AG04450 (cell line): ENCODE data around the gene HES1. TPM values are rescaled to one million over a fixed set of nuclear protein-coding genes. Genes with fewer than 3 reads are reported as not detected.

Experiments used
- CTCF ChIA-PET: fragments of 300-600, 350-600 bp; formaldehyde crosslinking; extraction: SDS; loops from one replicate; lab custom pipeline; 2022; ENCODE audit warnings: antibody characterized with exemption, inconsistent platforms; lab: Charles Lee
- POLR2A ChIA-PET: fragments of 350-600 bp; formaldehyde crosslinking; extraction: SDS; loops from one replicate; lab custom pipeline; 2021; ENCODE audit warnings: antibody characterized with exemption, inconsistent platforms; lab: Yijun Ruan, JAX
- DNase-seq: peaks from one replicate; pipeline ENCODE4 v3.0.0-alpha.2; 2011; ENCODE audit warnings: low read depth, low spot score
- H3K27ac ChIP-seq: one replicate; pipeline ENCODE4 v1.5.1; 2012; ENCODE audit warnings: low read depth, low read length, control low read depth
- H3K27me3 ChIP-seq: one replicate; pipeline ENCODE4 v1.6.0; 2012; ENCODE audit warnings: low read length; ENCODE audit not compliant: control insufficient read depth, insufficient read depth
- H3K4me3 ChIP-seq: 2 replicates; pipeline ENCODE4 v1.5.1; 2011; ENCODE audit warnings: mild to moderate bottlenecking, low read depth, low read length, control low read depth
- H3K9me3 ChIP-seq: 2 replicates; pipeline ENCODE4 v1.5.1; 2012; ENCODE audit warnings: low read length; ENCODE audit not compliant: control insufficient read depth, insufficient read depth
- polyA plus RNA-seq: library from polyadenylated mRNA; depleted of rRNA; stranded (reverse); fragments of >200 nt; gene quantifications from 2 replicates; pipeline ENCODE4 v1.2.3, GENCODE V29; 2011
- TF ChIP-seq, protein P1 (sequence below): IDR thresholded peaks from 2 replicates; pipeline ENCODE4 v1.5.1; 2011; ENCODE audit warnings: low read depth, low read length, control low read depth, inconsistent platforms

HES1 gene
- polyA plus RNA-seq, 1 experiment = 1.3 TPM

DNA sequence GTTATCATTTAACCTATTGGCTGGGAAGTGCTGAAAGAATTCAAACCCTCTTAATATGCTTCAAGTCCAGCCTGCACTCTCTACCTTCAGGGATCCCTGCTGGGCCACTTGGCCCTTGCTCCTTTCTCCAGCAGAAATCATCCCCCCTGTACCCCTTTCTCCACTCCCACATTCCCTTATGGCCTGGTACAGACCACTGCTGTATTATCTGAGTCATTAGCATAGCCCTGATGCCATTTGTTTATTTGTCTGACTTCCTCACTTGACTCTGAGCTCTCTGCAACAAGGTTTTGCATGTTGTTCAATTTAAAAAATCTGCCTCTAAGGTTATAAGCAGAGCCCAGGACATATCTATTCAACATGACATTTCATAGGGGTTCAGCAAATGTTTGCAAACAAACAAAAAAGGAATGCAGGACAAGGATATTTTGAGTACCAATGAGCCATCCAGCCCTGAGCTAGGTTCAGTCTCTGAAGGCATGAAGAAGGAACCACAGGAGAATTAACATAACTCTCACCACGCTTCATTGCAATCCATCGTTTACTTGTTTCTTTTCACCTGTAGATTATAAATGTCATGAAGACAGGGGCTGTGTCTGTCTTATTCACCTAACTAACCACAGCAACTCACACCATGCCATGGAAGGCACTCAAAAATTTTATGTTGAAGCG is 26.6 kb upstream of the HES1 start:
- no peak overlapping the region for H3K4me3 ChIP-seq
- ChIA-PET CTCF (no interaction called here), POLR2A (no interaction called here)
- no peaks in the 10 kb centered on the region for H3K9me3 ChIP-seq
- TF ChIP-seq, protein P1, sequence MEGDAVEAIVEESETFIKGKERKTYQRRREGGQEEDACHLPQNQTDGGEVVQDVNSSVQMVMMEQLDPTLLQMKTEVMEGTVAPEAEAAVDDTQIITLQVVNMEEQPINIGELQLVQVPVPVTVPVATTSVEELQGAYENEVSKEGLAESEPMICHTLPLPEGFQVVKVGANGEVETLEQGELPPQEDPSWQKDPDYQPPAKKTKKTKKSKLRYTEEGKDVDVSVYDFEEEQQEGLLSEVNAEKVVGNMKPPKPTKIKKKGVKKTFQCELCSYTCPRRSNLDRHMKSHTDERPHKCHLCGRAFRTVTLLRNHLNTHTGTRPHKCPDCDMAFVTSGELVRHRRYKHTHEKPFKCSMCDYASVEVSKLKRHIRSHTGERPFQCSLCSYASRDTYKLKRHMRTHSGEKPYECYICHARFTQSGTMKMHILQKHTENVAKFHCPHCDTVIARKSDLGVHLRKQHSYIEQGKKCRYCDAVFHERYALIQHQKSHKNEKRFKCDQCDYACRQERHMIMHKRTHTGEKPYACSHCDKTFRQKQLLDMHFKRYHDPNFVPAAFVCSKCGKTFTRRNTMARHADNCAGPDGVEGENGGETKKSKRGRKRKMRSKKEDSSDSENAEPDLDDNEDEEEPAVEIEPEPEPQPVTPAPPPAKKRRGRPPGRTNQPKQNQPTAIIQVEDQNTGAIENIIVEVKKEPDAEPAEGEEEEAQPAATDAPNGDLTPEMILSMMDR = no peak
- H3K27me3 ChIP-seq = peaks cover 38% of the 10 kb centered on the region
- DNase-seq = no peak
- no peak overlapping the region for H3K27ac ChIP-seq

DNA sequence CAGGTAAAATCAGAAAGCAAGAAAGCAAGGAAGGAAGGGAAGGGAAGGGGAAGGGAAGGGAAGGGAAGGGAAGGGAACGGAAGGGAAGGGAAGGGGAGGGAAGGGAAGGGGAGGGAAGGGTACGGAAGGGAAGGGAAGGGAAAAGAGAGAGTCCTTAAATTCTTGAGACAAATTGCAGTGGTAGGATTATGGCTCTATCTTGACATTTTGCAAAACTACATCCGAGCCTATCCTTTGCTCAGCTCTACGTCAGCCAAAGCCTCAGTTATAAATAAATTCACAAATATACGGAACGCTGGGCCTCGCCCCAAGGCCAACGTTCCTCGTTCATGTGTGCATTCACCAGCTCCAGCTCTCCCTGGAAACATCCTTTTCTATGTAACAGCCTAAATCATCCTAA is 25.5 kb upstream of the HES1 start:
- no peaks in the 10 kb centered on the region for H3K9me3 ChIP-seq
- no peak overlapping the region for H3K27ac ChIP-seq
- TF ChIP-seq, protein P1 = no peak
- no peak overlapping the region for H3K4me3 ChIP-seq
- POLR2A ChIA-PET = no interaction called here
- peaks cover 29% of the 10 kb centered on the region for H3K27me3 ChIP-seq
- CTCF ChIA-PET = no interaction called here
- DNase-seq = no peak

DNA sequence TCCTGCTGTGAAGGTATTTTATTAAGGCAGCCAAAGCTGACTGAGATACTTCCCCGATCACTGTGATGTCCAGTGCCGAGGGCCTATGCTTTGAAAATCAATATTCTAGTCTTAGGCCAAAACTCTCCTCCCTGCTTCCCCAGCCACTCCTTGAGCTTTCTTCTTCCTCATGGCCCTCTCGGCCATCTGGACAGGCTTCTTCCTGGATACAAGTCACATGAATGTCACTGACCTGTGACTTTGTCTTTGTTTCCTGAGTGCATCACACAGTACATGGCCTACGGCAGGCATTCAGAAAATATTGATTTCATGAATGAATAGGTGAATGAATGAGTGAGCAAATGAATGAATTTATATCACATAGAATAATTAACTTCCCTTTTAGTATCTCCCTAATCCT is 24.6 kb upstream of the HES1 start:
- TF ChIP-seq, protein P1 = no peak
- H3K9me3 ChIP-seq = no peaks in the 10 kb centered on the region
- peaks cover 26% of the 10 kb centered on the region for H3K27me3 ChIP-seq
- H3K4me3 ChIP-seq = no peak overlapping the region
- H3K27ac ChIP-seq = no peak overlapping the region
- ChIA-PET POLR2A (no interaction called here), CTCF (no interaction called here)
- DNase-seq = no peak

DNA sequence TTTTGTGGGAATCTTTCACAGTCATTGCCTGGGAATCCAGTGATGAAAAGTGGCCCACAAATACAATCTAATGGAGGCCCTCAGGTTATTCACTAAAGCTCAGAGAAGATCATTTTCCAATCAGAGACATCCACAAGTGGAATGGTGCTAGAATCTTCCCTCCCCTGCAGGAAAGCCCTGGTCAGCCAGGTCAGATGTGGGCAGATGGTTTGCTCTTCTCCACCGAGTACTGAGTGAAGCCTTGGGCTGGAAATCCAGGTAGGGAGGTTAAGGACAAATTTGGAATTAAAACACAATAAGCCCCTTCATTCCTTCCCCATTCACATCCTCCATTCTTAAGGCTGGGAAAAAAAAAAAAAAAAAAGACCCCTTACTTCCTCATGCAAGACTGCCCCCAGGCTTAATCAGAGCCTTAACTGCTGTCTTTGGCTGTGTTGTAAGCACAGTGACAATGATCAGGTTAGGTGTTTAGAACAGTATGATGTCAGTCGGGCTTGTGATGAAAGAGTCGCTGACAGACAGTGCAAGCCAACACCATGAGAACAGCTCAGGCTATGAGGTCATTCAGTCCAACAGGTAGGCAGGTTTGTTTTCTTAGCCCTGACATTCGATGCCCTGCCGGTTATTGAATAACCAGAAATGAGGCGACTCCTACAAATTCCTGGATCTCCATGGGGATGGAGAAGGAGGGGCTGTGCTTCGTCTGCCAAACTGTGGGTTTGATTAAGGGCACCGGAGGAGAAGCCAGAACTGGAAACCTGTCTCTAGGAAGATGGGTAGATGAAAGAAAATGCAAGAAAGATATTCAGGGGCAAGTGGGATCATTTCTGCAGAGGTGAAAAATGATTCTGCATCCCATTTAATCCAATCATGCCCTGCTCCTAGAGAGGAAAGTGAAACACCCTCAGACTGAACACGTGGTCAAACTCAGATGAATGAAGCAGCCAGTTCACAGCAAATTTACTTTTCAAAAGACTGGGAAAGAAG is 23.5 kb upstream of the HES1 start:
- TF ChIP-seq, protein P1 = no peak
- no peaks in the 10 kb centered on the region for H3K9me3 ChIP-seq
- POLR2A ChIA-PET = interaction anchor here (0.7 kb wide), 1 partner anchor 183 kb away, joined by 7 read pairs; no protein-coding TSS in a partner anchor
- CTCF ChIA-PET = interaction anchor here (0.6 to 0.7 kb wide), 2 partner anchors 10 to 79 kb away, joined by 3 to 5 read pairs; no protein-coding TSS in a partner anchor
- H3K27ac ChIP-seq = no peak overlapping the region
- peaks cover 22% of the 10 kb centered on the region for H3K27me3 ChIP-seq
- no peak for DNase-seq
- H3K4me3 ChIP-seq = no peak overlapping the region
